ENCODE results near the gene TARS2. TPM values are rescaled to one million over a fixed set of nuclear protein-coding genes. Genes with fewer than 3 reads are reported as not detected.

Gene TARS2
- total RNA-seq, 1 experiment from 2014 or later = 43.1 TPM

- Mint-ChIP-seq H3K4me3 (ENCODE audit: unreplicated experiment) (no peak overlapping the region), H3K27ac (ENCODE audit: low read depth, unreplicated experiment) (no peak overlapping the region), H3K4me1 (ENCODE audit: insufficient read depth, unreplicated experiment) (peaks cover 33% of the 10 kb centered on the region), H3K27me3 (ENCODE audit: insufficient read depth, unreplicated experiment) (no peaks in the 10 kb centered on the region), H3K36me3 (ENCODE audit: insufficient read depth, unreplicated experiment) (peaks cover 63% of the 10 kb centered on the region), H3K9me3 (ENCODE audit: unreplicated experiment) (no peaks in the 10 kb centered on the region)
- no peak for TF ChIP-seq CTCF (IDR thresholded peaks at IDR 0.05; ENCODE audit: unreplicated experiment)
- intact Hi-C loops (cut with micrococcal nuclease) = loop anchor here (5.0 kb wide), 1 partner anchor 431 kb away; the partner anchor contains the start of gene ANXA9
- peak; percentile 34 for DNase-seq (ENCODE audit: unreplicated experiment)
- no TSS peak for BruUV-seq (replicated peaks)
- CTCF ChIA-PET = interaction anchor here (0.6 to 5.9 kb wide), 8 partner anchors 9 to 546 kb away, joined by 3 to 77 read pairs (median 4); no protein-coding TSS in a partner anchor
- POLR2A ChIA-PET = interaction anchor here (0.6 to 27.7 kb wide), 11 partner anchors 14 to 435 kb away, joined by 3 to 1801 read pairs (median 3); partner anchors contain the start of genes ENSA, FALEC, MCL1 and RPRD2
Measured at GRCh38 chr1:150551051-150551783, 64.0 kb downstream of the TARS2 start.

DNA sequence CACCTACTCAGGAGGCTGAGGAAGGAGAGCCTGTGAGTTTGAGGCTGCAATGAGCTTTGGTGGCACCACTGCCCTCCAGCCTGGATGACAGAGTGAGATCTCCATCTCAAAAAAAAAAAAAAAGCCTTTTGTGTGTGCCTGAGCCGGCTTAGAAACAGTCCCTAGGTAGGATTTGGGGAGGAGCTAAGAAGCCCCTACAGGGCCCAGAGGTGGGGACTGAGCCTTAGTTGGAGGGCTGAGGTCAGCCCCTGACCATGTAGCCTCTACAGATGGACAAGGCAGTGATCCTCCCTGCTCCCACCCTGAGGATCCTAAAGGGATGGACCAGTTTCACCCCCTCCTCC is 64.5 kb downstream of the TARS2 start:
- intact Hi-C loops (cut with micrococcal nuclease) = loop anchor here (5.0 kb wide), 1 partner anchor 431 kb away; the partner anchor contains the start of gene ANXA9
- no peaks in the 10 kb centered on the region for H3K9me3 Mint-ChIP-seq (ENCODE audit: unreplicated experiment)
- no peak for TF ChIP-seq CTCF (IDR thresholded peaks at IDR 0.05; ENCODE audit: unreplicated experiment)
- CTCF ChIA-PET = interaction anchor here (0.5 to 5.9 kb wide), 7 partner anchors 9 to 371 kb away, joined by 3 to 77 read pairs (median 4); no protein-coding TSS in a partner anchor
- peak overlapping the region; percentile 81 for H3K27ac Mint-ChIP-seq (ENCODE audit: low read depth, unreplicated experiment)
- H3K36me3 Mint-ChIP-seq (ENCODE audit: insufficient read depth, unreplicated experiment) = peaks cover 67% of the 10 kb centered on the region
- POLR2A ChIA-PET = interaction anchor here (0.6 to 27.7 kb wide), 11 partner anchors 15 to 434 kb away, joined by 3 to 1801 read pairs (median 4); partner anchors contain the start of genes ENSA, FALEC, MCL1 and RPRD2
- no peaks in the 10 kb centered on the region for H3K27me3 Mint-ChIP-seq (ENCODE audit: insufficient read depth, unreplicated experiment)
- no peak for DNase-seq (ENCODE audit: unreplicated experiment)
- H3K4me3 Mint-ChIP-seq (ENCODE audit: unreplicated experiment) = peak overlapping the region; percentile 41
- H3K4me1 Mint-ChIP-seq (ENCODE audit: insufficient read depth, unreplicated experiment) = peaks cover 33% of the 10 kb centered on the region
- BruUV-seq (replicated peaks) = no TSS peak

GRCh38 chr1:150552128-150552910 is 65.1 kb downstream of the TARS2 start:
- intact Hi-C loops (cut with micrococcal nuclease) = loop anchor here (5.0 kb wide), 1 partner anchor 430 kb away; the partner anchor contains the start of gene ANXA9
- DNase-seq (ENCODE audit: unreplicated experiment) = peak; percentile 97
- Mint-ChIP-seq H3K9me3 (ENCODE audit: unreplicated experiment) (no peaks in the 10 kb centered on the region), H3K4me1 (ENCODE audit: insufficient read depth, unreplicated experiment) (peaks cover 33% of the 10 kb centered on the region), H3K27ac (ENCODE audit: low read depth, unreplicated experiment) (peak overlapping the region; percentile 81), H3K4me3 (ENCODE audit: unreplicated experiment) (peak overlapping the region; percentile 41), H3K36me3 (ENCODE audit: insufficient read depth, unreplicated experiment) (peaks cover 64% of the 10 kb centered on the region), H3K27me3 (ENCODE audit: insufficient read depth, unreplicated experiment) (no peaks in the 10 kb centered on the region)
- no TSS peak for BruUV-seq (replicated peaks)
- ChIA-PET CTCF (interaction anchor here (0.5 to 5.9 kb wide), 5 partner anchors 8 to 370 kb away, joined by 3 to 77 read pairs (median 4); no protein-coding TSS in a partner anchor), POLR2A (interaction anchor here (0.6 to 27.7 kb wide), 10 partner anchors 15 to 433 kb away, joined by 3 to 1801 read pairs (median 4); partner anchors contain the start of genes ENSA, FALEC, MCL1 and RPRD2)
- no peak for TF ChIP-seq CTCF (IDR thresholded peaks at IDR 0.05; ENCODE audit: unreplicated experiment)
